ENCODE data around the gene CST1. TPM values are rescaled to one million over a fixed set of nuclear protein-coding genes. Genes with fewer than 3 reads are reported as not detected.
"Not testable (repeated sequence)": the region's sequence is repeated elsewhere in the genome, so short reads cannot be mapped to it uniquely, and the experiment has no call there.

CST1 gene
- total RNA-seq: not detected in 2 replicates

- DNase-seq (ENCODE audit: low read depth); H3K36me3 ChIP-seq (ENCODE audit: control insufficient read depth, insufficient read depth, low read length); H3K4me3 ChIP-seq (ENCODE audit: low read depth, low read length): not testable (repeated sequence)
Measured at GRCh38 chr20:23750786-23751185, at the start of gene CST1. Gene CST1 (minus strand): TSS chr20:23750935. CDS start chr20:23750866, 69 bp downstream.

GRCh38 chr20:23799216-23799847 is 48.6 kb upstream of the CST1 start:
- not testable (repeated sequence) for H3K4me3 ChIP-seq (ENCODE audit: low read depth, low read length); H3K36me3 ChIP-seq (ENCODE audit: control insufficient read depth, insufficient read depth, low read length); H3K27me3 ChIP-seq (ENCODE audit: control insufficient read depth, insufficient read depth, low read length); DNase-seq (ENCODE audit: low read depth)
- TF ChIP-seq CTCF (IDR thresholded peaks at IDR 0.05; ENCODE audit: insufficient read depth, low read length, poor library complexity, severe bottlenecking): peak; percentile 67

More at GRCh38 chr20:23750786-23751185, at the start of gene CST1:
- not testable (repeated sequence) for H3K27me3 ChIP-seq (ENCODE audit: control insufficient read depth, insufficient read depth, low read length)

GRCh38 chr20:23795526-23795925 is 44.8 kb upstream of the CST1 start:
- H3K27me3 ChIP-seq (ENCODE audit: control insufficient read depth, insufficient read depth, low read length): no peaks in the 10 kb centered on the region
- no peak for DNase-seq (ENCODE audit: low read depth)
- no peak for TF ChIP-seq CTCF (IDR thresholded peaks at IDR 0.05; ENCODE audit: insufficient read depth, low read length, poor library complexity, severe bottlenecking)

GRCh38 chr20:23794841-23795240 is 44.1 kb upstream of the CST1 start:
- no peak for TF ChIP-seq CTCF (IDR thresholded peaks at IDR 0.05; ENCODE audit: insufficient read depth, low read length, poor library complexity, severe bottlenecking)
- DNase-seq (ENCODE audit: low read depth): no peak
- H3K36me3 ChIP-seq (ENCODE audit: control insufficient read depth, insufficient read depth, low read length): no peaks in the 10 kb centered on the region
- no peak overlapping the region for H3K4me3 ChIP-seq (ENCODE audit: low read depth, low read length)
- H3K27me3 ChIP-seq (ENCODE audit: control insufficient read depth, insufficient read depth, low read length): no peaks in the 10 kb centered on the region

More at GRCh38 chr20:23795526-23795925, 44.8 kb upstream of the CST1 start:
- H3K36me3 ChIP-seq (ENCODE audit: control insufficient read depth, insufficient read depth, low read length): no peaks in the 10 kb centered on the region
- H3K4me3 ChIP-seq (ENCODE audit: low read depth, low read length): no peak overlapping the region

- H3K27me3 ChIP-seq (ENCODE audit: control insufficient read depth, insufficient read depth, low read length): no peaks in the 10 kb centered on the region
- H3K36me3 ChIP-seq (ENCODE audit: control insufficient read depth, insufficient read depth, low read length): no peaks in the 10 kb centered on the region
- DNase-seq (ENCODE audit: low read depth): no peak
- no peak for TF ChIP-seq CTCF (IDR thresholded peaks at IDR 0.05; ENCODE audit: insufficient read depth, low read length, poor library complexity, severe bottlenecking)
- H3K4me3 ChIP-seq (ENCODE audit: low read depth, low read length): no peak overlapping the region
Measured at GRCh38 chr20:23794065-23794464, 43.3 kb upstream of the CST1 start.

- no peak for DNase-seq (ENCODE audit: low read depth)
- no peak overlapping the region for H3K4me3 ChIP-seq (ENCODE audit: low read depth, low read length)
- no peak for TF ChIP-seq CTCF (IDR thresholded peaks at IDR 0.05; ENCODE audit: insufficient read depth, low read length, poor library complexity, severe bottlenecking)
- H3K36me3 ChIP-seq (ENCODE audit: control insufficient read depth, insufficient read depth, low read length): no peaks in the 10 kb centered on the region
- H3K27me3 ChIP-seq (ENCODE audit: control insufficient read depth, insufficient read depth, low read length): no peaks in the 10 kb centered on the region
Measured at GRCh38 chr20:23783447-23783846, 32.7 kb upstream of the CST1 start.

All from kidney epithelial cell (primary cell).